HG02852 (cell line): Measurements from ENCODE around the gene ZNF214.
"Not testable (repeated sequence)": the region's sequence is repeated elsewhere in the genome, so short reads cannot be mapped to it uniquely, and the experiment has no call there.

Source experiments
- ATAC-seq: cut with Tn5 transposase; IDR thresholded peaks from one replicate; pipeline ENCODE4 v1.9.1; 2021; ENCODE audit warnings: mild to moderate bottlenecking, moderate library complexity; ENCODE audit not compliant: unreplicated experiment

The ZNF214 gene

GRCh38 chr11:6991227-6991626, 28.9 kb downstream of the ZNF214 start:
- ATAC-seq, result no peak

GRCh38 chr11:6988506-6988905, 31.6 kb downstream of the ZNF214 start:
- no peak for ATAC-seq

- ATAC-seq, result no peak
Observed at GRCh38 chr11:6986487-6986886, 33.7 kb downstream of the ZNF214 start.

- ATAC-seq, result no peak
Observed at GRCh38 chr11:6979365-6979764, 40.8 kb downstream of the ZNF214 start.

GRCh38 chr11:6969854-6970253, 50.3 kb downstream of the ZNF214 start:
- ATAC-seq, result not testable (repeated sequence)

GRCh38 chr11:6968816-6969215, 51.3 kb downstream of the ZNF214 start:
- ATAC-seq, result no peak

GRCh38 chr11:6962673-6963072, 57.5 kb downstream of the ZNF214 start:
- ATAC-seq, result peak; percentile 77

GRCh38 chr11:6962141-6962540, 58.0 kb downstream of the ZNF214 start:
- ATAC-seq, result no peak

GRCh38 chr11:6954248-6954647, 65.9 kb downstream of the ZNF214 start:
- ATAC-seq, result not testable (repeated sequence)
